Fibroblast of skin of left quadriceps (primary cell): ENCODE measurements around the gene KCNJ4.

Experiments
- DNase-seq, 2 experiments: peaks; one replicate each; pipeline ENCODE4 v3.0.0-alpha.2; 2013; ENCODE audit warnings: low read depth in 2 of 2

The KCNJ4 gene

GRCh38 chr22:38431266-38432010 lies 23.6 kb downstream of the KCNJ4 start:
- no peak for DNase-seq

GRCh38 chr22:38429499-38430068 lies 25.4 kb downstream of the KCNJ4 start:
- no peak for DNase-seq

- no peak for DNase-seq
These were observed 26.3 kb downstream of the KCNJ4 start for GRCh38 chr22:38428714-38429113.

GRCh38 chr22:38427940-38428339 lies 27.1 kb downstream of the KCNJ4 start:
- no peak for DNase-seq

GRCh38 chr22:38427465-38427864 lies 27.5 kb downstream of the KCNJ4 start:
- DNase-seq = no peak

GRCh38 chr22:38426628-38427027 lies 28.4 kb downstream of the KCNJ4 start:
- DNase-seq = no peak

GRCh38 chr22:38424525-38425080 lies 30.4 kb downstream of the KCNJ4 start:
- no peak for DNase-seq

- DNase-seq = no peak
These were observed 31.2 kb downstream of the KCNJ4 start for GRCh38 chr22:38423512-38424503.

GRCh38 chr22:38422611-38423511 lies 32.1 kb downstream of the KCNJ4 start:
- no peak for DNase-seq

GRCh38 chr22:38420734-38421133 lies 34.3 kb downstream of the KCNJ4 start:
- DNase-seq = no peak

GRCh38 chr22:38419858-38420160 lies 35.2 kb downstream of the KCNJ4 start:
- DNase-seq = no peak

GRCh38 chr22:38419121-38419857 lies 35.7 kb downstream of the KCNJ4 start:
- no peak for DNase-seq

GRCh38 chr22:38418589-38418988 lies 36.4 kb downstream of the KCNJ4 start:
- no peak for DNase-seq

- DNase-seq = no peak
These were observed 37.5 kb downstream of the KCNJ4 start for GRCh38 chr22:38417252-38418060.

GRCh38 chr22:38416621-38417251 lies 38.3 kb downstream of the KCNJ4 start:
- no peak for DNase-seq

- no peak for DNase-seq
These were observed 39.3 kb downstream of the KCNJ4 start for GRCh38 chr22:38415561-38416321.

- no peak for DNase-seq
These were observed 40.0 kb downstream of the KCNJ4 start for GRCh38 chr22:38415046-38415445.

- DNase-seq = no peak
These were observed 41.0 kb downstream of the KCNJ4 start for GRCh38 chr22:38414009-38414395.
